COR-L47 (cell line): Measurements from ENCODE around the gene CLPTM1.

Experiments
- DNase-seq: peaks from one replicate; lab custom pipeline; 2025; lab: John Stamatoyannopoulos, UW

Gene CLPTM1

DNA sequence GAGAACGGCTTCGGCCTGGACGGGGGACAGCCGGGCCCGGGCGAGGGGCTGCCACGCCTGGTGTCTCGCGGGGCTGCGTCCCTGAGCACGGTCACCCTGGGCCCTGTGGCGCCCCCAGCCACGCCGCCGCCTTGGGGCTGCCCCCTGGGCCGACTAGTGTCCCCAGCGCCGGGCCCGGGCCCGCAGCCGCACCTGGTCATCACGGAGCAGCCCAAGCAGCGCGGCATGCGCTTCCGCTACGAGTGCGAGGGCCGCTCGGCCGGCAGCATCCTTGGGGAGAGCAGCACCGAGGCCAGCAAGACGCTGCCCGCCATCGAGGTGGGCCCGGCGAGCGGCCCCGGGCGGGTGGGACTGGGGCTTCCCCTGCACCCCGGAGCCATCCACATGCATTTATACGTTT, 56.8 kb downstream of the CLPTM1 start:
- DNase-seq: no peak

DNA sequence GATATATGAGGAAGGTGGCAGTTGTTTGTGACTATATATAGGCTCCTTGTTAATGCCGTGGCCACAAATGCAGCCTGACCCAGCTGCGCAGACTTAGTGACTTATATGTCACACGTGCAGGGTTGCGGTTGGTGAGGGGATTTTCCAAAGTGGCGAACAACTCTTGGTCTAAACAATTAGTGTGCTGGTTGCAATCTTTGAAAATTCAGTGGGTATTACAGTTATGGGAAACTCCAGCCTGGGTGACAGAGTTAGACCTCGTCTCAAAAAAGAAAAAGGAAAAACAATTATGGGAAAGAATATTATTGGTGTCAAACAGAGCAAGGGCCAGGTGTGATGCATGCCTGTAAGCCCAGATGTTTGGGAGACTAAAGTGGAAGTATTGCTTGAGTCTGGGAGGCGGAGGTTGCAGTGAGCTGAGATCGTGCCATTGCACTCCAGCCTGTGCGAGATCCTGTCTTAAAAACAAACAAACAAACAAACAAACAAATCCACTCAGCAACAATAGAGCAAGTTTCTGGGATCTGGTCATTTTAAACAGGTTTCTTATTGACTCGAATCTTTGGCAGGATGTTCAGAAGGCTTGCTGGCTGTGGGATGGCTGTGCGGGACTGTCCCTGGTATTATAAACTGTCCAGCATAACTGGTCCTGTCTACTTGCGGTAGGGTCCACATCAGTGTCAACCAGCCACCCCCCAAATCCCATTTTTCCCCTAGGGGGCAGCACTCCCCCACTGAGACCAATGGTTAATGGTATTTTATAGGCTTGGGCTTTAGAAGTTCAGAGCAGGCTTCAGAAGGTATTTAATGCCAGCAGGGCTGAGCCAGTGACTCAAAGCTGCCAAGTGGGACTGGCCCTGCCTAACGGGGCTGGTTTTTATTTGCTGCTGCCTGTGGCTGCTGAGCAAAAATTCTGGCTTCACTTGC, 61.5 kb downstream of the CLPTM1 start:
- peak; percentile 44 for DNase-seq

DNA sequence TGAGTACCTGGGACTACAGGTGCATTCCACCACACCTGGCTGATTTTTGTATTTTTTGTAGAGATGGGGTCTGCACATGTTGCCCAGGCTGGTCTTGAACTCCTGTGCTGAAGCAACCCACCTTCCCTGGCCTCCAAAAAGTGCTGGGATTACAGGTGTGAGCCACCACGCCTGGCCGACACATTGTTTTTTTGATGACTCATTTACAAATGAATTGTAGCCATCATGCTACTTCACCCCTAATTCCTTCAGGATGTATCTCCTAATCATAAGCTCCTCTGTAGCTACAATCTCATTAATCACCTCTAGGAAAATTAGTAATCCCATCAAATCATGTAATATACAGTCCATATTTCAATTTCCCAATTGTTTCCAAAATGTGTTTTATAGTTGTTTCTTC, 64.0 kb downstream of the CLPTM1 start:
- DNase-seq: no peak

DNA sequence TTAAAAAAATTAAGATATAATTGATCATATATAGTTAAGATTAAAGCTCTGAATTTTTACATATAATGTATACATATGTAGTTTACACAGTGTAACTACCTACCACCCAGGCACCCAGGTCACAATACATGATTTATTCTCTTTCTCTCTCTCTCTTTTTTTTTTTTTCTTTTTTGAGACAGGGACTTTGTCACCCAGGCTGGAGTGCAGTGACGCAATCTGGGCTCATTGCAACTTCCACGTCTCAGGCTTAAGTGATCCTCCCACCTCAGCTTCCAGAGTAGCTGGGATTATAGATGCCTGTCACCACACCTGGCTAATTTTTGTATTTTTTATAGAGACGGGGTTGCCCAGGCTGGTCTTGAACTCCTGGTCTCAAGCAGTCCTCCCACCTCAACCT, 64.9 kb downstream of the CLPTM1 start:
- no peak for DNase-seq

DNA sequence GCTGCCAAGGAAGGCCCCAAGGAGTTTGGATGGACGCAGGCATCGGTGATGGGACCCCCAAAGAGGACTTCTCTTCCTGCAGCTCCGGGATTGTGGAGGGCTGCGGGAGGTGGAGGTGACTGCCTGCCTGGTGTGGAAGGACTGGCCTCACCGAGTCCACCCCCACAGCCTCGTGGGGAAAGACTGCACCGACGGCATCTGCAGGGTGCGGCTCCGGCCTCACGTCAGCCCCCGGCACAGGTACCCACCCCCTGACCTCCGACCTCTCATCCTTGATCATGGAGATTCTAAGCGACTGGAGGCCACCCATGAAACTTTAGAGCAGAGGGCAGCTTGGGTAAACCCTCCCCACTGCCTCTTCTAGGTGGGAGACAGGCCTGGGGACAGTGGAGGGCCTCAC, 66.8 kb downstream of the CLPTM1 start:
- no peak for DNase-seq

DNA sequence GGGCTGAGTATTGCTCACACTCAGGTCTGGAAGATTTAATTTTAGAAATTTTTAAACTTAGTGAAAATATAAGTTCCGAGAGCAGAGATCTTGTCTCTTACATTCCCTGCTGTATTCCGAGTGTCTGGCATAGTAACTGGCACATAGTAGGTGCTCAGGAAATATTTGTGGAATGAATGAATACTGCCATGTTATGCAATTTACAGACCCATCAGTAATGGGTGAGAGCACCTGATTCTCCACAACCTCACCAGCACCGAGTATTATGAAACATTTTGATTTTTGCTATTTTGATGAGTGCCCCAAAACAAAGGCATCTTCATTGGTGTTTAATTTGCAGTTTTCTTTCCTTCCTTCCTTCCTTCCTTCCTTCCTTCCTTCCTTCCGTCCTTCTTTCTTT, 67.9 kb downstream of the CLPTM1 start:
- no peak for DNase-seq

DNA sequence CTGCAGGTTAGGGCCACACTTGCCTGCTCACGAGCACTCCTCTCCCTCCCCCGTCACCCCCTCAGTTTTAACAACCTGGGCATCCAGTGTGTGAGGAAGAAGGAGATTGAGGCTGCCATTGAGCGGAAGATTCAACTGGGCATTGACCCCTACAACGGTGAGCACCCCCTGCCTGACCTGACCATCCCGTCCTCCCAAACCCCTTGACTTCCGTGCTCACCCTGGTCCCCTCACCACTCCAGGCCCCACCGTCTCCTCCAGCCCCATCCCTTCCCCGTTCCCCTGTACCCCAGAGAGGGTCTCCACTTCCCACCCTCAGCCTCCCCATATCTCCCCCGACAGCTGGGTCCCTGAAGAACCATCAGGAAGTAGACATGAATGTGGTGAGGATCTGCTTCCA, 70.1 kb downstream of the CLPTM1 start:
- DNase-seq: no peak

DNA sequence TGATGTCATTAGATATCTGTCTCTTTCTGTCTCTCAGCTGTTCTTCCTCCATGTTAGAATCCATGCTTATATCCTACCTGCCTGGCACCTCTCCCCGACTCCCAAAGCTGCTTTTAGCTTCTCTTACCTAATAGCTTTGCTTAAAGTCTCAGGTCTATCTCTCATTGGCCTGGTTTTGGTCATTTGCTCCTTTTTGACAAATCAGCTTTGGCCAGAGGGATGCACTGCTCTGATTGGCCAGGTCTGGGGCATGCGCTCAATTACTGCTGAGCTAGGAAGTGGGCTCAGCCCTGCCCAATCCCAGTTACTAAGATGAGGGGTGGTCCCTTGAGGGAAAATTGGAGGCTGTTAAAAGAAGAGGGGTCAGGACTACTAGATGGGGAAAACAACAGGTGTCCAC, 72.2 kb downstream of the CLPTM1 start:
- DNase-seq: no peak

DNA sequence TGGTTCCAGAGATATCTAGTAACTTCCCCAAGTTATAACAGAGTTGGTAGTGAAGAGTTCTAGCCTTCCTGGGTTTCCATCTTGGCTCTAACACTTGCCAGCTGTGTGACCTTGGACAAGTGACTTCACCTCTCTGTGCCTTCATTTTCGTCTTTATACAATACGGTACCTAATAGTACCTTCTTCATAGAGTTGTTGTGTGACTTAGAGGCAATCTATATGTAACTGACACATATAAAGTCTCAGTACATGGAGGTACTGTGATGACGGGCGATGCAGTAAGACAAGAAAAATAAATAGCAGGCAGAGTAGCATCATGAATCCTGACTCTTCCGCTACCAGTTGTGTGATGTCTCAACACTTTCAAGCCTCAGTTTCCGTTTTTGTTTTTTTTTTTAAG, 75.6 kb downstream of the CLPTM1 start:
- no peak for DNase-seq

DNA sequence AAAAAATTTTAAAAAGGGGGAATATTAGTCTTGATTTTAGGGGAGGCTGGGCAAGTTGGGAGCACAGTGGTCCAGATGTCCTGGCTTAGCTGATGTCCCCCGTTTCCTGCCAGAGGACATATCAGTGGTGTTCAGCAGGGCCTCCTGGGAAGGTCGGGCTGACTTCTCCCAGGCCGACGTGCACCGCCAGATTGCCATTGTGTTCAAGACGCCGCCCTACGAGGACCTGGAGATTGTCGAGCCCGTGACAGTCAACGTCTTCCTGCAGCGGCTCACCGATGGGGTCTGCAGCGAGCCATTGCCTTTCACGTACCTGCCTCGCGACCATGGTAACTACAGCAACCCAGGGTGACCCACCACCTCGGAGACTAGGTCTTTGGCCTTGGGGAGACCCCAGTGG, 77.2 kb downstream of the CLPTM1 start:
- no peak for DNase-seq

DNA sequence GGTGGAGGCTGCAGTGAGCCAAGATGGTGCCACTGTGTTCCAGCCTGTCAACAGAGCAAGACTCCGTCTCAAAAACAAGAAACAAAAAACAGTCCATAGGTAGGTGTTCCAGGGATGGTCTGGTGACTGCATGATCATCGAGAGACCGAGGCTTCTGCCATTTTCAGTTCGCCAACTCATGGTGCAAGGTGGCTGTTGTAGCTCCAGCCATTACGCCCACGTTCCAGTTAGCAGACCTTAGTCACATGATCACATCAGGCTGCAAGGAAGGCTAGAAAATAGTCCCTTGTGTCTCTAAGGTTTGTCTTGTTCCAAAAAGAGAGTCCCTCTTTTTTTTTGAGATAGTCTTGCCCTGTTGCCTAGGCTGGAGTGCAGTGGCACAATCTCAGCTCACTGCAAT, 80.6 kb downstream of the CLPTM1 start:
- DNase-seq: no peak

DNA sequence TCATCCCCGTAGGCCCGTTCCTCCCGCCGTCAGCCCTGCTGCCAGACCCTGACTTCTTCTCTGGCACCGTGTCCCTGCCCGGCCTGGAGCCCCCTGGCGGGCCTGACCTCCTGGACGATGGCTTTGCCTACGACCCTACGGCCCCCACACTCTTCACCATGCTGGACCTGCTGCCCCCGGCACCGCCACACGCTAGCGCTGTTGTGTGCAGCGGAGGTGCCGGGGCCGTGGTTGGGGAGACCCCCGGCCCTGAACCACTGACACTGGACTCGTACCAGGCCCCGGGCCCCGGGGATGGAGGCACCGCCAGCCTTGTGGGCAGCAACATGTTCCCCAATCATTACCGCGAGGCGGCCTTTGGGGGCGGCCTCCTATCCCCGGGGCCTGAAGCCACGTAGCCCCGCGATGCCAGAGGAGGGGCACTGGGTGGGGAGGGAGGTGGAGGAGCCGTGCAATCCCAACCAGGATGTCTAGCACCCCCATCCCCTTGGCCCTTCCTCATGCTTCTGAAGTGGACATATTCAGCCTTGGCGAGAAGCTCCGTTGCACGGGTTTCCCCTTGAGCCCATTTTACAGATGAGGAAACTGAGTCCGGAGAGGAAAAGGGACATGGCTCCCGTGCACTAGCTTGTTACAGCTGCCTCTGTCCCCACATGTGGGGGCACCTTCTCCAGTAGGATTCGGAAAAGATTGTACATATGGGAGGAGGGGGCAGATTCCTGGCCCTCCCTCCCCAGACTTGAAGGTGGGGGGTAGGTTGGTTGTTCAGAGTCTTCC, 82.4 kb downstream of the CLPTM1 start:
- no peak for DNase-seq

DNA sequence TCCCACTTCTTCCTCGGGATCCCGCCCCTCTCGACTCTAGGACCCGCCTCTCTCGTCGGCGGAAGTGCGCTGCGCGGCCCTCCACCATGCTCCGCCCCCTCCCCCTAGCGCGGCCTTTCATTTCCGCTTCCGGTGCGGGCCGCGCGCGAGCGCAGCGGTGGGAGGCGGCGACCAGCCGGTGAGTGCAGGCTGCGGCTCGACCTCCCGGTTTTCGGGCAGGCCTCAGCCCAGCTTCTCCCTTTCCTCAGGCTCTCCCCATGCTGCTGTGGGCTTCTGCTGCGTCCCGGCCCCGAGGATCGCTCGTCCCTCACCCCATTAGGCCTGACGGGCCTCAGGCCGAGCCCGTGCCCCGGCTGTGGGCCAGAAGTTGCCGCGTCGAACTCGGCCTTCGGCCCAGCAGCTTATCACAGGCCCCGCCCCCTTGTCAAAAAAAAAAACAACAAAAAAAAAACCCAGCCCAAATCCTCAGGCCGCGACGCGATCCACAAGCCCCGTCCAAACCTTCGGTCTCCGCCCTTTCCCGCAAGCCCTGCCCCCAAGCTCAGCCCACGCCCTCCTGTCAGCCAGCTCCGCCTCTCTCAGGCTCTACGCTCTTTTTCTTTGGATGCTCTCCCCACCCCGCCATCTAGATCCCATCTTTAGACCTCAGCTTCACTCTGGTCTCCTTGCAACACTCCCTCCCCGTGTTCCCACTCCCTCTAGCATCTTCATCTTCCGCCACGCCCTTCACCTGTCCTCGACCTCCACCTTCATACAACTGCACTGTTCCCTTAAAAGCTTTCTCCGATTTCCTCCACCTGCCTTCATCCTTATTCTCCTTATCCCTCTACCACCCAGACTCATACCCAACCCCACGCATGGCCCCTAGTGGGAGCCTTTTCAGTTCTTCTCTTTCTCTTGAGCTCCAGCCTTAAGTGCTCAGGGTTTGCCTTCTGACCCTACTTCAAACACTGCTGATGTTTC, 84.0 kb downstream of the CLPTM1 start, which contains the start of gene CLASRP:
TSS of gene CLASRP (plus strand) at position 115 of the 963 bp plus-strand sequence. CDS start 1,168 bp downstream, outside the sequence.
- peak; percentile 79 for DNase-seq

DNA sequence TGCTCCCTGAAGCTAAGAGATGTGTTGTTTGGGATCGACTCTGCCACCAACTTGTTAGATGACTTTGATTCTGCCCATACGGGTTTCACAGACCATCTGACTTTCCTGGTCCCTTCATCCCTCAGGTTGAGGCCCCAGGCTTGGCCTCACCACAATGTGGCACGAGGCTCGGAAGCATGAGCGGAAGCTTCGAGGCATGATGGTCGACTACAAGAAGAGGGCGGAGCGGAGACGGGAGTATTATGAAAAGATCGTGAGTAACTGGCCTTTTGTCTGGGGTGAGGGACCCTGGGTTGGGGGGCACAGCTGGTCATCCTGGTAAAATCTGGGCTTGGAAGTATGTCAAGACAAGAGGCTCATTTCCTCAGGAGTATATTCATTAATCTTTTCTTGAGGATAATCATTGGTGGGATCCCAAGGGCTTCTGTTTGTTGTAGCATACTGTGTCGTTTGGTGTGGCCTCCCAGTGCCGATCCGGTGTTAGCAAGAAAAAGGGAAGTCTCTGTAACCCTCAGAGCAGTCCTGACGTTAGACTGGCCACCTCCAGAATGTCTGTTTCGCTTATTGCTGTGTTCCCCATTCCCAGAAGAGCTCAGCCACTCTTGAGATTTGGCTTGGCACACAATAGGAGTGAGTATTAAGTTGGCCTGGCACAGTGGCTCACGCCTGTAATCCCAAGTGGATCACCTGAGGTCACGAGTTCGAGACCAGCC, 85.0 kb downstream of the CLPTM1 start:
- no peak for DNase-seq

DNA sequence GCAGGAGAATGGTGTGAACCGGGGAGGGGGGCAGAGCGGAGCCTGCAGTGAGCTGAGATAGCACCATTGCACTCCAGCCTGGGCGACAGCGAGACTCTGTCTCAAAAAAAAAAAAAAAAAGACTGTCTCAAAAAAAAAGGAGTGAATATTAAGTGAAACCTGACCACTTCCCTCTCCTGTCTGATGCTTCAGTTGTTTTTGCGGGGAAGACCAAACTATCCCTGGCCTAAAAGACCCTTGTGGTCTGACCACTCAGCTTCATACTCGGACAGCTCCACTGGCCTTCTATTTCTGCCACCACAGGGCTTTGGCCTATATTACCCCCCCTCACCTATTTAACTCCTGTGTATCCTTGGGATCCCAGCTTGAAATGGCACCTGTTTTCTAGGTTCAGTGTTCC, 85.9 kb downstream of the CLPTM1 start:
- DNase-seq: no peak
